ENCODE measurements around the gene RRP1B.

DNA sequence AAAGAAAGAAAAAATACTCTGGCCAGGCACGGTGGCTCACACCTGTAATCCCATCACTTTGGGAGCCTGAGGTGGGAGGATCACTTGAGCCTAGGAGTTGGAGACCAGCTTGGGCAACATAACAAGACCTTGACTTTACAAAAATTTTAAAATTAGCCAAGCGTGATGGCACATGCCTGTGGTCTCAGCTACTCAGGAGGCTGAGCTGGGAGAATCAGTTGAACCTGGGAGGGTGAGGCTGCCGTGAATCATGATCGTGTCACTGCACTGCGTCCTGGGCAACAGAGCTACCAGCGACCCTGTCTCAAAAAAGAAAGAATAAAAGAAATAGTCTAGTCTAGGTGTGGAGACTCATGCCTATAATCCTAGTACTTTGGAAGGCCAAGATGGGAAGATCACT, 22.3 kb downstream of the RRP1B start:
- TF ChIP-seq POLR2A (IDR thresholded peaks at IDR 0.05; ENCODE audit: low read length) (no peak), GATA1 (IDR thresholded peaks at IDR 0.05; ENCODE audit: low read depth, low read length) (no peak)
